Endothelial cell of umbilical vein (primary cell): ENCODE measurements around the gene OAS2. TPM values are rescaled to one million over a fixed set of nuclear protein-coding genes. Genes with fewer than 3 reads are reported as not detected.

Source experiments
- BruUV-seq: library from RNA; stranded (reverse); fragments of 400-500 nt; replicated peaks from 2 replicates; lab custom pipeline; 2021; lab: Mats Ljungman, UMichigan
- CTCF ChIA-PET: fragments of 300-600, 350-600 bp; sonication (Branson Sonifier 250); formaldehyde crosslinking; loops from one replicate; lab custom pipeline; 2021; ENCODE audit warnings: antibody characterized with exemption, inconsistent platforms; lab: Charles Lee
- POLR2A ChIA-PET: fragments of 300-600, 350-600 bp; sonication (Branson Sonifier 250); formaldehyde crosslinking; loops from one replicate; lab custom pipeline; 2021; ENCODE audit warnings: antibody characterized with exemption, inconsistent platforms; lab: Charles Lee
- DNase-seq: peaks from one replicate; pipeline ENCODE4 v3.0.0-alpha.2; 2011; ENCODE audit warnings: low read depth, low spot score
- FAIRE-seq: peaks from 2 replicates; lab custom pipeline; 2011; peaks lifted over from hg19 to GRCh38; lab: Jason Lieb, UNC
- H2AFZ ChIP-seq: 2 replicates; pipeline ENCODE4 v1.6.0; 2012; ENCODE audit warnings: low read depth, low read length, control low read depth, inconsistent platforms
- H3K27ac ChIP-seq: 2 replicates; pipeline ENCODE4 v1.5.1; 2011; ENCODE audit warnings: low read depth, mild to moderate bottlenecking, control low read depth, low read length, moderate library complexity; ENCODE audit not compliant: insufficient read depth
- H3K27me3 ChIP-seq, 2 experiments: 2 replicates each; pipeline versions ENCODE4 v1.6.0 to v1.6.1; 2011; ENCODE audit warnings: low read length in 2 of 2, mixed read lengths in 1 of 2; ENCODE audit not compliant: control insufficient read depth in 2 of 2, insufficient read depth in 2 of 2
- H3K36me3 ChIP-seq, 2 experiments: 2 replicates in 1 of 2; 3 replicates in 1 of 2; pipeline ENCODE4 v1.5.1; 2011; ENCODE audit warnings: low read length in 2 of 2, mild to moderate bottlenecking in 1 of 2, moderate library complexity in 1 of 2; ENCODE audit not compliant: control insufficient read depth in 2 of 2, insufficient read depth in 2 of 2; ENCODE audit errors: extremely low read depth in 1 of 2
- H3K4me1 ChIP-seq: 3 replicates; pipeline ENCODE4 v1.5.1; 2011; ENCODE audit warnings: mild to moderate bottlenecking, low read length; ENCODE audit not compliant: control insufficient read depth, insufficient read depth; ENCODE audit errors: extremely low read depth
- H3K4me2 ChIP-seq: 2 replicates; pipeline ENCODE4 v1.6.1; 2011; ENCODE audit warnings: low read length, control low read depth, mixed read lengths; ENCODE audit not compliant: insufficient read depth
- H3K4me3 ChIP-seq, 3 experiments: fragments of 200-600 bp in 1 of 3; sonication (generic), shearing (Covaris generic) in 1 of 3; replicated peaks in 1 of 3; 2 replicates each; pipeline ENCODE4 v1.5.1; 2011 to 2016; ENCODE audit warnings: control low read depth in 3 of 3, low read length in 3 of 3, mild to moderate bottlenecking in 2 of 3, inconsistent platforms in 1 of 3, low read depth in 1 of 3, moderate library complexity in 1 of 3; ENCODE audit not compliant: insufficient read depth in 1 of 3
- H3K79me2 ChIP-seq: 2 replicates; pipeline ENCODE4 v1.6.0; 2012; ENCODE audit warnings: low read length, inconsistent platforms; ENCODE audit not compliant: control insufficient read depth, insufficient read depth
- H3K9ac ChIP-seq: replicated peaks from 2 replicates; pipeline ENCODE3; 2011; ENCODE audit warnings: low read length, control low read depth; ENCODE audit not compliant: insufficient read depth; ENCODE audit errors: extremely low read depth
- H3K9me1 ChIP-seq: replicated peaks from 3 replicates; pipeline ENCODE4 v1.6.0; 2011; ENCODE audit warnings: mild to moderate bottlenecking, low read length; ENCODE audit not compliant: control insufficient read depth, insufficient read depth; ENCODE audit errors: extremely low read depth
- H3K9me3 ChIP-seq: replicated peaks from 2 replicates; pipeline ENCODE4 v1.5.1; 2012; ENCODE audit warnings: low read length, inconsistent platforms; ENCODE audit not compliant: control insufficient read depth, insufficient read depth
- H4K20me1 ChIP-seq: replicated peaks from 2 replicates; pipeline ENCODE3; 2011; ENCODE audit warnings: mild to moderate bottlenecking, low read length; ENCODE audit not compliant: control insufficient read depth, insufficient read depth; ENCODE audit errors: extremely low read depth
- EZH2 ChIP-seq: IDR thresholded peaks from 2 replicates; pipeline ENCODE4 v1.6.1; 2012; ENCODE audit warnings: borderline replicate concordance, low read depth, mild to moderate bottlenecking, moderate library complexity, low read length, inconsistent platforms; ENCODE audit not compliant: severe bottlenecking
- GATA2 ChIP-seq: IDR thresholded peaks from 2 replicates; pipeline ENCODE4 v1.7.0; 2011; ENCODE audit warnings: low read depth, mild to moderate bottlenecking, moderate library complexity, mixed read lengths, low read length; ENCODE audit not compliant: insufficient read length, insufficient read depth
- JUN ChIP-seq: IDR thresholded peaks from 2 replicates; pipeline ENCODE4 v1.6.1; 2011; ENCODE audit warnings: borderline replicate concordance, low read depth; ENCODE audit not compliant: insufficient read length, insufficient read depth
- MYC ChIP-seq: IDR thresholded peaks from one replicate; pipeline ENCODE4 v1.6.1; 2011; ENCODE audit warnings: mild to moderate bottlenecking, low read depth, low read length
- POLR2A ChIP-seq: IDR thresholded peaks from 2 replicates; pipeline ENCODE4 v1.6.1; 2012; ENCODE audit warnings: low read depth, mild to moderate bottlenecking, control low read depth, low read length
- POLR2AphosphoS5 ChIP-seq: IDR thresholded peaks from 2 replicates; pipeline ENCODE4 v1.6.1; 2012; ENCODE audit warnings: low read depth, mild to moderate bottlenecking, control low read depth, low read length, moderate library complexity; ENCODE audit not compliant: insufficient read depth
- dilution Hi-C: fragments of 300-500 bp; cut with MboI; formaldehyde crosslinking; loops from one replicate; pipeline ENCODE4 v1.15.0; 2019; ENCODE audit warnings: low sequenced_read_pairs; ENCODE audit not compliant: extremely low pct_ligation_motif_present
- intact Hi-C: fragments of 100-400 bp; cut with micrococcal nuclease; formaldehyde crosslinking; loops from one replicate; pipeline ENCODE4 v1.10.0; 2022
- polyA plus RNA-seq, 4 experiments: library from polyadenylated mRNA; depleted of rRNA in 3 of 4; stranded (reverse) in 3 of 4; unstranded in 1 of 4; fragments of >200 nt; gene quantifications; 2 replicates each; pipeline versions ENCODE4 v1.2.1 to v1.2.3, GENCODE V29; 2011 to 2012; ENCODE audit warnings: missing spikeins in 1 of 4
- total RNA-seq: library from RNA; stranded (reverse); gene quantifications from 2 replicates; pipeline ENCODE4 v1.2.3, GENCODE V29; 2021
- TF ChIP-seq, protein P1 (sequence below): IDR thresholded peaks from 2 replicates; pipeline ENCODE4 v1.6.1; 2011; ENCODE audit not compliant: insufficient read depth, insufficient read length
- TF ChIP-seq, protein P2 (sequence below), 2 donors: IDR thresholded peaks; 1 replicate in 1 of 2; 2 replicates in 1 of 2; pipeline ENCODE4 v1.5.1; 2011; ENCODE audit warnings: low read length in 2 of 2, mild to moderate bottlenecking in 2 of 2, moderate library complexity in 2 of 2, control low read depth in 1 of 2, inconsistent platforms in 1 of 2, low read depth in 1 of 2; ENCODE audit not compliant: insufficient read depth in 1 of 2; ENCODE audit errors: extremely low read depth in 1 of 2

OAS2 gene
- total and polyA plus RNA-seq, 2 donors (not counting 3 experiments of a cell fraction or from before 2014, with no cell fraction given), result 1.3 to 3.1 TPM

DNA sequence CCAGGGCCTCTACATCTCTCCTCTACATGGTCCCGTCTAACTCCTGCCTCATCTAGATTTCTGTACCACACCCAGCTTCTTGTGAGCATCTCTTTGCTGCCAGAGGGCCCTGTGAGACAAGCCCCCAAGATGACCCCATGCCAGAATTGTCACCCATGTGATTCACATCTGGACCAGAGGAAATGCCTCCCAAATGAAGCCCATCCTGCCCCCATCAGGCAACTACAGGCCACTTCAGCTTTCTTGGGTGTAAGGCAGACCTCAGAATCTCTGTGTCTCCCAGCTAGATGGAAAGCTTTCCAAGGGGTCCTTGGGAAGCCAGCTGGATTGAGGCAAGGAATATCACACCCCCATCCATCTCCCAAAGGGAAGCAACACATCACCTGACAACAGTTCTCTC is 49.3 kb upstream of the OAS2 start:
- no TSS peak for BruUV-seq
- Histone ChIP-seq H3K79me2 (no peaks in the 10 kb centered on the region), H3K4me1 (no peaks in the 10 kb centered on the region), H3K4me2 (no peak overlapping the region), H3K9me3 (no peaks in the 10 kb centered on the region), H2AFZ (no peak overlapping the region), H3K27me3 (peaks cover 0 to 4% of the 10 kb centered on the region in 2 experiments), H3K9me1 (no peaks in the 10 kb centered on the region), H3K4me3 (no peak overlapping the region), H3K27ac (no peak overlapping the region), H3K36me3 (no peaks in the 10 kb centered on the region), H4K20me1 (no peaks in the 10 kb centered on the region), H3K9ac (no peak overlapping the region)
- no peak for DNase-seq
- CTCF ChIA-PET, result interaction anchor here (1.3 kb wide), 1 partner anchor 64 kb away, joined by 5 read pairs; no protein-coding TSS in a partner anchor
- POLR2A ChIA-PET, result no interaction called here
- intact Hi-C loops, result no loop called here
- TF ChIP-seq EZH2 (no peak), POLR2AphosphoS5 (no peak), POLR2A (no peak), GATA2 (no peak), MYC (no peak), JUN (no peak)
- TF ChIP-seq, protein P1, sequence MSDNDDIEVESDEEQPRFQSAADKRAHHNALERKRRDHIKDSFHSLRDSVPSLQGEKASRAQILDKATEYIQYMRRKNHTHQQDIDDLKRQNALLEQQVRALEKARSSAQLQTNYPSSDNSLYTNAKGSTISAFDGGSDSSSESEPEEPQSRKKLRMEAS, result no peak
- FAIRE-seq, result no peak
- dilution Hi-C loops, result no loop called here

DNA sequence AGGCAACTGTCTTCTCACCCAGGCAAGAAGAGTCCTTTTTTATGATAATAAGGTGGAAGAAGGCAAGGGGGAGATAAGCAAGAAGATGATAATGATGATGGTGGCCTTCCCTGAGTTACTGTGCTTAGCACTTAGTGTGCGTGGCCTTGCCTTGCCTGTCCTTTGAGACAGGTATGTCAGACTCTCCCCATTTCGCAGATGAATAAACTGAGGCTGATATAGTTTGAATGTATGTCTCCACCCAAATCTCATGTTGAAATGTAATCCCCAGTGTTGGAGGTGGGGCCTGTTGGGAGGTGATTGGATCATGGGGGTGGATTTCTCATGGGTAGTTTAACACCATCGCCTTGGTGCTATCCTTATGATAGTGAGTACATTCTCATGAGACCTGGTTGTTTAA is 48.6 kb upstream of the OAS2 start:
- FAIRE-seq, result no peak
- H3K9ac ChIP-seq, result no peak overlapping the region
- CTCF ChIA-PET, result interaction anchor here (1.3 kb wide), 1 partner anchor 63 kb away, joined by 5 read pairs; no protein-coding TSS in a partner anchor

More for the DNA sequence above, 48.6 kb upstream of the OAS2 start:
- H3K4me2 ChIP-seq, result no peak overlapping the region
- POLR2A ChIA-PET, result no interaction called here
- no peaks in the 10 kb centered on the region for H3K9me1 ChIP-seq
- dilution Hi-C loops (no loop called here), intact Hi-C loops (no loop called here)
- no peaks in the 10 kb centered on the region for H3K9me3 ChIP-seq
- H3K4me3 ChIP-seq, result no peak overlapping the region
- no peak overlapping the region for H3K27ac ChIP-seq
- TF ChIP-seq EZH2, result no peak
- TF ChIP-seq, protein P2, sequence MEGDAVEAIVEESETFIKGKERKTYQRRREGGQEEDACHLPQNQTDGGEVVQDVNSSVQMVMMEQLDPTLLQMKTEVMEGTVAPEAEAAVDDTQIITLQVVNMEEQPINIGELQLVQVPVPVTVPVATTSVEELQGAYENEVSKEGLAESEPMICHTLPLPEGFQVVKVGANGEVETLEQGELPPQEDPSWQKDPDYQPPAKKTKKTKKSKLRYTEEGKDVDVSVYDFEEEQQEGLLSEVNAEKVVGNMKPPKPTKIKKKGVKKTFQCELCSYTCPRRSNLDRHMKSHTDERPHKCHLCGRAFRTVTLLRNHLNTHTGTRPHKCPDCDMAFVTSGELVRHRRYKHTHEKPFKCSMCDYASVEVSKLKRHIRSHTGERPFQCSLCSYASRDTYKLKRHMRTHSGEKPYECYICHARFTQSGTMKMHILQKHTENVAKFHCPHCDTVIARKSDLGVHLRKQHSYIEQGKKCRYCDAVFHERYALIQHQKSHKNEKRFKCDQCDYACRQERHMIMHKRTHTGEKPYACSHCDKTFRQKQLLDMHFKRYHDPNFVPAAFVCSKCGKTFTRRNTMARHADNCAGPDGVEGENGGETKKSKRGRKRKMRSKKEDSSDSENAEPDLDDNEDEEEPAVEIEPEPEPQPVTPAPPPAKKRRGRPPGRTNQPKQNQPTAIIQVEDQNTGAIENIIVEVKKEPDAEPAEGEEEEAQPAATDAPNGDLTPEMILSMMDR (IDR thresholded peaks at IDR 0.05; ENCODE audit: extremely low read depth in 1 of 2, insufficient read depth in 1 of 2, low read depth in 1 of 2, low read length in 2 of 2), result no peak
- no peak for TF ChIP-seq GATA2
- no peak for TF ChIP-seq MYC
- no peak for TF ChIP-seq POLR2AphosphoS5
- TF ChIP-seq, protein P1, result no peak
- H2AFZ ChIP-seq, result no peak overlapping the region
- H3K36me3 ChIP-seq, result no peaks in the 10 kb centered on the region
- H3K4me1 ChIP-seq, result no peaks in the 10 kb centered on the region
- H4K20me1 ChIP-seq, result no peaks in the 10 kb centered on the region
- no peaks in the 10 kb centered on the region for H3K79me2 ChIP-seq
- peaks cover 0 to 4% of the 10 kb centered on the region in 2 experiments for H3K27me3 ChIP-seq
- BruUV-seq, result no TSS peak
- no peak for DNase-seq
